IMR-90 (cell line): ENCODE measurements around the gene DDA1.

Experiments used
- BHLHE40 ChIP-seq: fragments of 150-350 bp; IDR thresholded peaks from 2 replicates; pipeline ENCODE4 v1.6.1; 2016; ENCODE audit warnings: mild to moderate bottlenecking, low read depth, low read length
- CHD1 ChIP-seq: IDR thresholded peaks from 2 replicates; pipeline ENCODE4 v1.6.1; 2012; ENCODE audit warnings: low read depth, low read length, improper control_type of control experiment
- CTCF ChIP-seq: conservative IDR thresholded peaks from 2 replicates; pipeline ENCODE4 v1.5.1; 2012; ENCODE audit warnings: mild to moderate bottlenecking, low read depth, low read length, improper control_type of control experiment
- MAFK ChIP-seq: IDR thresholded peaks from 2 replicates; pipeline ENCODE4 v1.6.1; 2012; ENCODE audit warnings: low read depth, low read length, improper control_type of control experiment
- MAZ ChIP-seq: IDR thresholded peaks from 2 replicates; pipeline ENCODE4 v1.6.1; 2012; ENCODE audit warnings: low read depth, mild to moderate bottlenecking, low read length, improper control_type of control experiment, moderate library complexity, borderline replicate concordance
- NFE2L2 ChIP-seq: fragments of 150-350 bp; IDR thresholded peaks from 2 replicates; pipeline ENCODE4 v1.6.1; 2016; ENCODE audit warnings: low read depth, mild to moderate bottlenecking, low read length
- POLR2A ChIP-seq: IDR thresholded peaks from 2 replicates; pipeline ENCODE4 v1.6.1; 2012; ENCODE audit warnings: mild to moderate bottlenecking, low read depth, low read length
- RAD21 ChIP-seq: IDR thresholded peaks from 2 replicates; pipeline ENCODE4 v1.6.1; 2012; ENCODE audit warnings: low read length, improper control_type of control experiment
- RFX5 ChIP-seq: IDR thresholded peaks from 2 replicates; pipeline ENCODE4 v1.8.0; 2012; ENCODE audit warnings: low read depth, mild to moderate bottlenecking, low read length, moderate library complexity
- TF ChIP-seq, protein P1 (sequence below): fragments of 150-350 bp; IDR thresholded peaks from 2 replicates; pipeline ENCODE4 v1.6.1; 2016; ENCODE audit warnings: low read depth, mild to moderate bottlenecking, low read length, moderate library complexity, borderline replicate concordance

GRCh38 chr19:17347877-17348276, 38.5 kb downstream of the DDA1 start:
- no peak for TF ChIP-seq CTCF
- no peak for TF ChIP-seq BHLHE40
- no peak for TF ChIP-seq MAFK
- no peak for TF ChIP-seq CHD1
- no peak for TF ChIP-seq MAZ
- TF ChIP-seq, protein P1, sequence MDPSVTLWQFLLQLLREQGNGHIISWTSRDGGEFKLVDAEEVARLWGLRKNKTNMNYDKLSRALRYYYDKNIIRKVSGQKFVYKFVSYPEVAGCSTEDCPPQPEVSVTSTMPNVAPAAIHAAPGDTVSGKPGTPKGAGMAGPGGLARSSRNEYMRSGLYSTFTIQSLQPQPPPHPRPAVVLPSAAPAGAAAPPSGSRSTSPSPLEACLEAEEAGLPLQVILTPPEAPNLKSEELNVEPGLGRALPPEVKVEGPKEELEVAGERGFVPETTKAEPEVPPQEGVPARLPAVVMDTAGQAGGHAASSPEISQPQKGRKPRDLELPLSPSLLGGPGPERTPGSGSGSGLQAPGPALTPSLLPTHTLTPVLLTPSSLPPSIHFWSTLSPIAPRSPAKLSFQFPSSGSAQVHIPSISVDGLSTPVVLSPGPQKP: no peak
- no peak for TF ChIP-seq RAD21
- TF ChIP-seq POLR2A: no peak
- TF ChIP-seq NFE2L2: no peak
- no peak for TF ChIP-seq RFX5
